AG08395 (cell line): ENCODE measurements around the gene IRF9.
A peak's percentile ranks its signal among the peaks of the same experiment; 100 is the strongest.

Experiments used
- DNase-seq: peaks from one replicate; pipeline ENCODE4 v3.0.0; 2012; ENCODE audit warnings: mixed read lengths, low spot score

Gene IRF9

GRCh38 chr14:24149302-24149969 is 11.6 kb upstream of the IRF9 start:
- DNase-seq: no peak

GRCh38 chr14:24150061-24150460 is 11.0 kb upstream of the IRF9 start:
- no peak for DNase-seq

- no peak for DNase-seq
These were observed 10.5 kb upstream of the IRF9 start for GRCh38 chr14:24150567-24150966.

GRCh38 chr14:24150993-24151392 is 10.1 kb upstream of the IRF9 start:
- no peak for DNase-seq

- DNase-seq: no peak
These were observed 9.5 kb upstream of the IRF9 start for GRCh38 chr14:24151404-24152080.

DNA sequence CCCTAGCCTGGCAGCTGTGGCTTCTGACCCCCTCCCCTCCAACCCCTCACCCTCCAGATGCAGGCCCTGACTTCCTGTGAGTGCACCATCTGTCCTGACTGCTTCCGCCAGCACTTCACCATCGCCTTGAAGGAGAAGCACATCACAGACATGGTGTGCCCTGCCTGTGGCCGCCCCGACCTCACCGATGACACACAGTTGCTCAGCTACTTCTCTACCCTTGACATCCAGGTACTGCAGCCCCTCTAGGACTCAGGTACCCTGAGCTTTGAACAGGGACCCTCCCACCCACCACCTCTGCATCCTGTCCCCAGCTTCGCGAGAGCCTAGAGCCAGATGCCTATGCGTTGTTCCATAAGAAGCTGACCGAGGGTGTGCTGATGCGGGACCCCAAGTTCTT is 6.0 kb upstream of the IRF9 start:
- no peak for DNase-seq

- no peak for DNase-seq
These were observed 4.2 kb upstream of the IRF9 start for GRCh38 chr14:24156840-24157239.

DNA sequence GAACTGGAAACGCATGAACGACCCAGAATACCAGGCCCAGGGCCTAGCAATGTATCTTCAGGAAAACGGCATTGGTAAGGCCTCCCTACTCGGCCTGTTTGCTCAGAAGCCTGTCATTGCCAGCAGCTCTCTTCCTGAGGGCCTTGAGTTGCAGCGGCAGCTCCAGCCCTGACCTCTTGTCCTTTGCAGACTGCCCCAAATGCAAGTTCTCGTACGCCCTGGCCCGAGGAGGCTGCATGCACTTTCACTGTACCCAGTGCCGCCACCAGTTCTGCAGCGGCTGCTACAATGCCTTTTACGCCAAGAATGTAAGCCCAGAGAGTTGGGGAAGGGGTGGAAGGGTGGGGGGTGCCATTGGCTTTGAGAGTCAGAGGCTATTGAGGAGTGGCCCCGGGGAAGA is 3.7 kb upstream of the IRF9 start:
- DNase-seq: no peak

- no peak for DNase-seq
These were observed 1.1 kb upstream of the IRF9 start for GRCh38 chr14:24159777-24160498.

DNA sequence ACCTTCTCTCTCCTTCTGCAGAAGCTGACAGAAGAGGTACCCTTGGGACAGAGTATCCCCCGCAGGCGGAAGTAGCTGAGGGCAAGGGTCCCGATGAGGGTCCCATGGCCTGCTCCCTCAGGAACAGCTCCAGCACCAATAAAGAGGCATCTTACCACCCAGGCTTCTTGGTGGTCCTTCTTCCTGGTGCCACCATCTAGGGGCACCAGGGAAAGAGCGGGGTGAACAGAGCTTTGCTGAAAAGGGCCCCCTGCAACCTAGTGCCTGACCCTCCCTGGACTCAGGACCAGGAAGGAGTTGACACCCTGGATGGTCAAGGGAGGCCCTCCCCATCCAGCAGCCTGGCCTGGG is 591 bp upstream of the IRF9 start:
- no peak for DNase-seq

DNA sequence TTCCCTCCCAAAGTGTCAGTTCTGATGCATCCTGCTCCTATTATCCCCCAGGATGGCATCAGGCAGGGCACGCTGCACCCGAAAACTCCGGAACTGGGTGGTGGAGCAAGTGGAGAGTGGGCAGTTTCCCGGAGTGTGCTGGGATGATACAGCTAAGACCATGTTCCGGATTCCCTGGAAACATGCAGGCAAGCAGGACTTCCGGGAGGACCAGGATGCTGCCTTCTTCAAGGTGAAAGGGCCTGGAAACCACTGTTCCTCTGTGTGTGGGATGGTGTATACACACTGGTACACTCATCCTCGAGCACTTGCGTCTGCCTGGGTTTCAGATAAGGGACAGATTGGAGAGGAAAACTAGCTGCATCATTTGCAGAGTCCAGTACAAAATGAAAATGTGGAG is 1.0 kb downstream of the IRF9 start:
- peak; percentile 40 for DNase-seq

GRCh38 chr14:24164518-24164991 is 3.5 kb downstream of the IRF9 start:
- DNase-seq: no peak

GRCh38 chr14:24165785-24166184 is 4.7 kb downstream of the IRF9 start:
- DNase-seq: no peak

DNA sequence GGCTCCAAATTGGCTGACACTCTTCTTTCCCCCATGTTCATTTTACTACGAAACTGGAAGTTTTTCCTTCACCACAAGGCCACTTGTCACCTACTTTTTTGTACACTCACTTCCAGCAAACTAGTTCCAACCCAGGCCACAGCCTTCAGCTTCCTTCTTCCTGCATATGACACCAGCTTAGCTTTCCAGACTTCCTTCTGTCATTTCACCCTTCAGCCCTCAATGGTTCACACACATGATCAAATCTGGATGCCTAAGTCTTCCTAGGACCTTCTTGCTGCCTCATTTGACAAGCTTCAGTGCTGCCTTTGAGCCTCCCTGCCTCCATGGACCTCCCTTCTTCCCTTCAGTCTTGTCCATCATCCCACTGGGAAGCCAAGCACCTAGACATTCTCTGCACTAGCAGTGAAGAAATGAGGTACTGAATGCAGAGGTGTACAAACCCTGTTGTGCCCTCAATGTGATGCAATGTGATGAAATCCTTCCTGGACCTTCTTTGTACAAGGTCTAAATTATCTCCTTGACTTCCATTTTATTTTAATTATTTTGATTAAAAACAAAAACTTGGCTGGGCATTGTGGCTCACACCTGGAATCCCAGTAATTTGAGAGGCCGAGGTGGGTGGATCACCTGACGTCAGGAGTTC is 6.5 kb downstream of the IRF9 start:
- no peak for DNase-seq

DNA sequence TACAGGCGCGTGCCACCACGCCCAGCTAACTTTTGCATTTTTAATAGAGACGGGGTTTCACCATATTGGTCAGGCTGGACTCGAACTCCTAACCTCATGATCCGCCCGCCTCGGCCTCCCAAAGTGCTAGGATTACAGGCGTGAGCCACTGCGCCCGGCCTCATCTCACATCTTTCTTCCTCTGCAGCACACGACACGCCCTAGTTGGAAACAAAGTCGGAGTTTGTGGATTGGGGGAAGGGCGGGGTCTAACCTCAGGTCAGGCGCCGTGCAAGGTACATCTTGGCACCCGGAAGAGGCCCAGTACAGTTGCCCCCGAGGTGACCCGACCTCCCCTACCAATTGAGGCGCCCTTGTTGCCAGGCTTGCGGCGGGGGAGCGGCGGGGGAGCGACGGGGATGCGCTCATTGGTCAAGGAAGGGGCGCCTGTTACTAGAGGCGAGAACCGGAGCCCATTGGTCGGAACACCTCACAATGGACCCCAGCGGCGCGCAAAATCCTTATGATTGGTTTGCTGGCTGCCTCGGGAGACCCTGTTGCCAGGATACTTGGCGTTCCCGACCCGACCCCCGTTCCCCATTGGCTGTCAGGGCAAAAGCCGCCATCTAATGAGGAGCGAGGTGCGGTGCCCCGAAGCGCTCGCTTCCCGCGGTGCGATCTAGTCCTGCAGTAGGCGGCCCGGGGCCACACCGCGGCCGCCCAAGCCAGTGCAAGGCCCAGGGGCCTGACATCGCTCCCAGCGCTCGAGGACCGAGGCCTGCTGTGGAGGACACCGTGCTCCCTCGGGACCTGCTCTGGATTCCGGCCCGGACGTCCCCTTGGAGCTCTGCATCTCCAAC is 10.6 kb downstream of the IRF9 start, which contains the start of gene REC8:
TSS of gene REC8 (plus strand) at position 659 of the 839 bp plus-strand sequence. CDS start 473 bp downstream, outside the sequence.
- DNase-seq: no peak

DNA sequence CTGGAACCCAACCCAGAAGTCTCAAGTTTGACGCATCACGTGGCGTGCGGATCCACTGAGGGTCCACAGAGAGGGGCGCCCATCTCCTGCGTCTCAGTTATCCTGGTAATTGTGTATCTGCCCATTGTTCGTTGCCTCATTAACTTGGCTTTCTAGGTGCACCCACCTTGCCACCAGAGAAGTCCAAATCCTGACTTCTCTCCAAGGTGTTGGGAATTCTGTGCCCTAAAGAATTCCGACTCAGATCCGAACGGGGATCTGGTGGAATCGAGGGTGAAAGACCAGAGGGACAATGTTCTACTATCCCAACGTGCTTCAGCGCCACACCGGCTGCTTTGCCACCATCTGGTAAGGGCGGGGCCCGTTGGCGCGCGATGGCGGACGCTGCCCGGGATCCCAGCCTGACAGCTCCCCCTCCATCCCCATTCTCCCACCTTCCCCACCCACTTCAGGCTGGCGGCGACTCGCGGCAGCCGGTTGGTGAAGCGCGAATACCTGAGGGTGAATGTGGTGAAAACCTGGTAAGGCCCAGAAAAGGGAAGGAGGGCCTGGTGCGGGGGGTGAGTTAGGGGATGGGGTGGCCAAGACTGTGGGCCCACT is 11.3 kb downstream of the IRF9 start:
- DNase-seq: no peak

GRCh38 chr14:24172871-24173281 is 11.8 kb downstream of the IRF9 start:
- no peak for DNase-seq

DNA sequence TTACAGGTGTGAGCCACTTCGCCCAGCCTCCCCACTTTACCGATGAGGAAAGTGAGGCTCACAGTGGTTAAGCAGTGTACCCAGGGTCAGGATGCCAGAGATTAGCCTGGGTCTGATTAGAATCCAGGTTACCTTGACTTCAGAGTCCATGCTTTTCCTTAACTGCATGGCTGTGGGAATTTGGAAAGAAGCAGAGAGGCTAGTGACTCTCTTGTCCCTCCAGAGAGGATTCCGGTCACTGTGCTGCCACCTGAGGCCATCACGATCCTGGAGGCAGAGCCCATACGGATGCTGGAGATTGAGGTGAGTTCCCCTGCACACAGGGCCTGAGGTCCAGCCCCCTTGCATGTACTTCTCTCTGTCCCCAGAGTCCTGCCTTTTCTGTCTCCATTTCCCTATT is 15.5 kb downstream of the IRF9 start:
- DNase-seq: no peak

DNA sequence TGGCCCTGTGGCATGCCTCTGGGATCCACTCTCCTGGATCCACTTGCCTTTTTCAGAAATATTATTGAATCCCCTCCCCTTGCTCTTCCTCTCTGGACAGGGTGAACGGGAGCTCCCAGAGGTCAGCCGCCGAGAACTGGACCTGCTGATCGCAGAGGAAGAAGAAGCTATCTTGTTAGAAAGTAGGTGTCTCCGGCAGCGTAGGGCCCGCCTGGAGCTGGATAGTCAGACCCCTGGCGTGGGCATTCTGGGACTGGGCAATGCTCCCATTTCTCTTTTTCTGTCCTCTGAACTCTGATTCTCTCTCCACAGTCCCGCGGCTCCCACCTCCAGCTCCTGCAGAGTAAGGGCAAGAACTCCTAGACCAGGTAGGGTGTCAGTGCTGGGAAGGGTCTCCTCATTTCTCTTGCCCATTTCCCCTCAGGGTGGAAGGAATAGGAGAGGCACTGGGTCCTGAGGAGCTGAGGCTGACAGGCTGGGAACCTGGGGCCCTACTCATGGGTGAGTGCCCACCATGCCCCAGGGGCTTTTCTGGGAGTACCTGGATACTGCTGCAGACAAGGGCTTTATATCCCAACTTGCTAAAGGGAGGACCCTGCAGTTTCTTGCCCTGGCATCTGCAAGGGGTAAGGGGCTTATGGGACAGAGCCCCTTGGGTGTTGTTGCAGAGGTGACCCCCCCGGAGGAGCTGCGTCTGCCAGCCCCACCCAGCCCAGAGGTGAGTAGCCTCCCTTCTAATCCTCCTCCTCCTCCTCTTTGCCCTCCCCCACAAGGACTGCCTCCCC is 16.2 kb downstream of the IRF9 start:
- no peak for DNase-seq

DNA sequence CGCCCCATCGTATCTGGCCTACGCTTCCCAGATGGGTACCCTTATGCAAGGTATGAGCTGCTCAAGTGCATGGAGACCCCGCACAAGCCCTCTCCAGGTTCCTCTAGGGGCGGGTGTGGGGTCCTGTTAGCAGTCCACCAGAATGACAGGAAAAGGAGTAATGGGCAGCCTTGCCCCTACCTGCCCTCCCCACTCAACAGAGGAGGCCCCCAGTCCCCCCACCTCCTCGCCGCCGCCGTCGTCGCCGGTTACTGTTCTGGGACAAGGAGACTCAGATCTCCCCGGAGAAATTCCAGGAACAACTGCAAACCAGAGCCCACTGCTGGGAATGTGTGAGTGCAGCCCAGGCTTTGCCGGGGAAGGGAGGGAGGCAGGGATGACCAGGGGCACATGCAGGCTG is 16.8 kb downstream of the IRF9 start:
- no peak for DNase-seq
